Activated naive CD8-positive, alpha-beta T cell treated with anti-CD3 and anti-CD28 coated beads, Interleukin-2, amount 50 U/mL, for 16 hours (primary cell): Measurements from ENCODE around the gene FOXD1.
"Not testable (repeated sequence)": the region's sequence is repeated elsewhere in the genome, so short reads cannot be mapped to it uniquely, and the experiment has no call there.

Experiments
- DNase-seq: peaks from one replicate; pipeline ENCODE4 v3.0.0-alpha.2; 2020; ENCODE audit warnings: low read depth, low spot score

FOXD1 gene

DNA sequence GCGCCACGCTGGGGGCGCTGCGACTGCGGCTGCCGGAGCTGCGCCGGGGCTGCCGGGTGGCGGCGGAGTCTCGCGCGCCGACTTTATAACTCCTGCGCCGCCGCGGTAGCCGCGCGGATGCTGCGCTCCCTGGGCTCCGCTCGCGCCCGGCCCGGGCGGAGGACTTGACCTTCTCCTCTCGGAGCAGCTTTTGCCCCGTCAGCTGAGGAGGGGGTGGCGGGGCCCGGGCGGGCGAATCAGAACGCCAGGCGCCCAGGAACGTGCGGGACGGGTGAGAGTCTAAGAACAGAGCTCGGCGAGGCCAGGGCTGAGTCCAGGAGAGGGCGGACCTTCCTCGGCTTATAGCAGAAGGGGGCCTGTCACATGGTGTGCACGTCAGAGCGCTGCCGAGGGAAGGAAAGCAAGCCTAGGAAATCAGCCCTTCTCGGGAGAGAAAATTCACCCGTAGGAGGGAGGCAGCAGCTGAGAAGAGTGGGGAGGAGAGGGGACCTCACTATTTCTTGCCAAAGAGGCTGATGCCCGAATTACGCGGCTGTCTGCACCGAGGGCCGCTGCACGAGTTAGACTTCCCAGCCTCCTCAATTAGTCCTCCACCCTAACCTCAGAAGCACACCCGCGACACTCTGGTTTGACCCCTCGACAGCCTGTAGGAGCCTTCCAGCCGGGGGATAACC, at the start of gene FOXD1:
FOXD1 (minus strand) TSS at position 315 of the 674 bp plus-strand sequence. CDS start 415 bp downstream, outside the sequence.
- no peak for DNase-seq

DNA sequence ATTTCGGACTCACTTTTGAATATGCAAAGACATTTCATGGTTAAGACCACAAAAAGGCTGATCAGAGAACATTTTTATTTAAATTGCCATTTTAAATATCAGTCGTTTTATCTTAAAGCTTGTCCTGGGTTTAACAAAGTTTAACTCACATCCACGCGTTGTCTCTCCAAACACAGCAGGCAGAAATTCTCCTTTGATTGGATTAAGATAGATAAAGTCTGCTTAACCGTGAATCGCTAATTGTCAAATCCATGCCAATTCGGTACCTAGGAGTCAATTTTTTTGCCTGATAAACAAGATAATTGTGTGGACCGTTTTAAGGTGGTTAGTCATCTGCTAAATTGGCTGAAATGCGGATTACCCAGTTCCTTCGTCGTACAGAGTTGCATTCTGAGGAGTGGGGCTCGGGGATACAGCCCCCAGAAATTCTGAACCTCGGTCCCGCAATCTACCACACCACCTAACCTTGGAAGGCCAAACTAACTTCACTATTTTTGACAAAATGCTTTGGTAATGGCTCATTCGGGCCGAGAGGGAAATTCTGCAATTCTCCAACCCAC, 49.0 kb upstream of the FOXD1 start:
- no peak for DNase-seq

DNA sequence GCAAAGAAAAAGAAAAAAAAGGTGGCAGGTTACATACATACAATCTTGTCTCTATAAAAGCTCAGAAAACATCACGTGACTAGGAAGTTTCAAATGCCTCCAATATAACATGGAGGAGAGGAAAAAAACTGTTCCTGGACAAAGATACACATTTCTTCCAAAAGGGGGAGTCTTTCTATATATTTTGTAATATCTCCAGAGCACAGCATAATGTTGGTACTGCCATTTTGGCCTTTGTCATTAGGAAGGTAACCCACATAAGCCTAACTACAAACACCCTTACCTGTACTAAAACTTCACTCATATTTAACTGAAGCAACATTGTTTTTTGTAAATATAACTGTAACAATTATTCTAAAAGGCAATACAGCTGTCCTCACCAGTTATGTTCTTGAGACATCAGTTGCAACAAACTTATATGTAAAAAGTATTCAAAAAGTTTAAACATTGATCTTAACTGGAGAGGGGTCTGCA, 48.4 kb upstream of the FOXD1 start:
- DNase-seq, result no peak

DNA sequence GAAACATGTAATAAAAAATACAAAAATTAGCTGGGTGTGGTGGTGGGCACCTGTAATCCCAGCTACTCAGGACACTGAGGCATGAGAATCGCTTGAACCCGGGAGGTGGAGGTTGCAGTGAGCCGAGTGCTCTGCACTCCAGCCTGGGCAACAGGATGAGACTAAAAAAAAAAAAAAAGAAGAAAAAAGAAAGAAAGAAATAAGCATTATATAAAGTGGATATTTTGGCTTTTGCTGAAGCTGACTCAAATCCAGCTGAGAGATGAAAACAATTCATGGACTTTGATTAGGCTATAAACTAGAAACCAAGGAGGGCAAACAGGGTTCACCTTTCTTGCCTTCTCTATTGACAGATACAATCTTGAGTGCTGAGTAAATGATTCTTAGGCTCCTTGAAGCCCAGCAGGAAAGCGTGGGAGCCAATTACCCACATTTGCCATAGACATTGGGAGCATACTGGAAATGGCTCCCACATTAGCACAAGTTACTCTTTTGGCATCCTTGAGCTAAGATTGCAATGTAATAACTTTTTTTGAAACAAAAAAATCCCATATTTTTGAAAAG, 47.3 kb upstream of the FOXD1 start:
- DNase-seq, result no peak

GRCh38 chr5:73494721-73495120, 46.1 kb upstream of the FOXD1 start:
- DNase-seq, result no peak

GRCh38 chr5:73493421-73493820, 44.8 kb upstream of the FOXD1 start:
- no peak for DNase-seq

GRCh38 chr5:73491155-73491554, 42.6 kb upstream of the FOXD1 start:
- DNase-seq, result no peak

DNA sequence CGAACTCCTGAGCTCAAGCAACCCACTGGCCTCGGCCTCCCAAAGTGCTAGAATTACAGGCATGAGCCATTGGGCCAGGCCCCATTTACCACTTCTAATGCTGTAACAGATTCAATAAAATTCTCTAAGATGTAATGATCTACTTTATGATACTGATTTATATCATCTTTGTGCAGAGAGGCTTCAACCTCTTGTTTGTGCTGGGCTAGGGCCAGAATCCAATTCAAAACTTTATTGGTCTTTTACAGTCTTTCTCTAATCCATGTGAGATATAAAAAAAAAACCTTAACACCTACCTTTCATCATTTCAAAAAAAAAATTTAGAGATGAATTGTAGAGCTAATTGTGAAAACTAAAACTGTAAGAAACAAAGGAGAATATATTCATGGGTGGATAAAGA, 41.5 kb upstream of the FOXD1 start:
- no peak for DNase-seq

DNA sequence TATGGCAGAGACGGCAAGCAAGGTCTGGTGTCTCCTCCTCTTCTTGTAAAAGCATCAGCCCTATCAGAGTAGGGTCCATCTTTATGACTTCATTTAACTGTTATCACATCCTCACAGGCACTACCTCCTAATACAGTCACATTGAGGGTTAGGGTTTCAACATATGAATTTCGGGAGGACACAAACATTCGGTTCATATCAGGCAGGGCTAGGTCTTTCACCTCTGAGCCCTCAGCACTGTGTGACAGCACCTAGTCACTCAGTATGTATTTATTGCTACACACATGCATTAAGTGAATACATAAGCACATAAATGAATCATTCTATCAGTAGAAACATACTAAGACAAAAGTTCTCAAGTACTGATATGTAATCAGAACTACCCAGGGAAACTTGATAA, 40.2 kb upstream of the FOXD1 start:
- no peak for DNase-seq

GRCh38 chr5:73487815-73488214, 39.2 kb upstream of the FOXD1 start:
- DNase-seq, result no peak

DNA sequence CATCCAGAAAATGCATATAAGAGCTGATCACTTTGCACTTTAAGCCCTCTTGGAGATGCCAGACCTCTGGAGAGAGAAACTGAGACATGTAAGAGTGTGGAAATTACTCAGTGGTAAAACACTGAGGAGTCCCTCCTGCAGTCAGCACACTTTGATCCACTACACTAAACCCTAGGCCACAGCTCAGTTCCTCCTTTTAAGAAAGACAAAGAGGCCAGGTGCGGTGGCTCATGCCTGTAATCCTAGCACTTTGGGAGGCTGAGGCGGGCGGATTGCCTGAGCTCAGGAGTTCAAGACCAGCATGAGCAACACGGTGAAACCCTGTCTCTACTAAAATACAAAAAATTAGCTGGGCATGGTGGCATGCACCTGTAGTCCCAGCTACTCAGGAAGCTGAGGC, 38.7 kb upstream of the FOXD1 start:
- DNase-seq, result not testable (repeated sequence)

DNA sequence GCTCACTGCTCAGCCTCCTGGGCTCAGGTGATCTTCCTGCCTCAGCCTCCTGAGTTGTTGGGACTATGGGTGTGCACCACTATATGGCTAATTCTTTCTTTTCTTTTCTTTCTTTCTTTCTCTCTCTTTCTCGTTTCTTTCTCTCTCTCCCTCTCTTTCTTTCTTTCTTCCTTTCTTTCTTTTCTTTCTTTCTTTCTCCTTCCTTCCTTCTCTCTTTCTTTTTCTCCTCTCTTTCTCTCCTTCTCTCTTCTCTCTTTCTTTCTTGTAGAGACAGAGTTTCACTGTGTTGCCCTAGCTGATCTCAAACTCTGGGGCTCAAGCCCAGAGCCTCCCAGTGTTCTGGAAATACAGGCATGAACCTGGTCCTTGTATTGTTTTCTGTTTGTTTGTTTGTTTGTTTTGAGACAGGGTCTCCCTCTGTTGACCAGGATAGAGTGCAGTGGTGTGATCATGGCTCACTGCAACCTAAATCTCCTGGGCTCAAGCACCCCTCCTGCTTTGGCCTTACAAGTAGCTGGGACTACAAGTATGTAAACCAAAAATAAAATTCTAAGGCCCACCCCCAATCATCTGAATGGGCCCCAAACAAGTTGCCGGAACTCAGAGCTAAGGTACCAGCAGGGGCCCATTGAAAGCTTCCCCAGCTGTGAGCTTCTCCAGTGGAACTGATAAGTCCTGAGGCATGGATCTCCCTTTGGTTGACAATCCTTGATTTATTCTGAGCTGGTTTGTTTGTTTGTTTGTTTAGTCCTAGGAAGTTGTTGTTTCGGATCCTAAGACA, 37.7 kb upstream of the FOXD1 start:
- DNase-seq, result no peak

- no peak for DNase-seq
These were observed 37.1 kb upstream of the FOXD1 start for GRCh38 chr5:73485715-73486114.

DNA sequence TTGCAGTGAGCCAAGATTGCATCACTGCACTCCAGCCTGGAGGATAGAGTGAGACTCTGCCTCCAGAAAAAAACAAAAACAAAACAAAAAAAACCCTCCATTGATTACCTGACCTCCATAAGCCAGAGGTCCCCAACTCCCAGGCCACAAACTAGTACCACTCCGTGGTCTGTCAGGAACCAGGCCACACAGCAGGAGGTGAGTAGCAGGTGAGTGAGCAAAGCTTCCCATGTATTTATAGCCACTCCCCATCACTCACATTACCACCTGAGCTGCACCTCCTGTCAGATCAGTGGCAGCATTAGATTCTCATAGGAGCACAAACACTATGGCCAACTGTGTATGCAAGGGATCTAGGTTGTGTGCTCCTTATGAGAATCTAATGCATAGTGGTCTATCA, 35.9 kb upstream of the FOXD1 start:
- no peak for DNase-seq

- DNase-seq, result no peak
These were observed 35.1 kb upstream of the FOXD1 start for GRCh38 chr5:73483676-73484075.

GRCh38 chr5:73482383-73483136, 34.0 kb upstream of the FOXD1 start:
- no peak for DNase-seq

- no peak for DNase-seq
These were observed 31.9 kb upstream of the FOXD1 start for GRCh38 chr5:73480500-73480899.

GRCh38 chr5:73472116-73472515, 23.5 kb upstream of the FOXD1 start:
- DNase-seq, result no peak

DNA sequence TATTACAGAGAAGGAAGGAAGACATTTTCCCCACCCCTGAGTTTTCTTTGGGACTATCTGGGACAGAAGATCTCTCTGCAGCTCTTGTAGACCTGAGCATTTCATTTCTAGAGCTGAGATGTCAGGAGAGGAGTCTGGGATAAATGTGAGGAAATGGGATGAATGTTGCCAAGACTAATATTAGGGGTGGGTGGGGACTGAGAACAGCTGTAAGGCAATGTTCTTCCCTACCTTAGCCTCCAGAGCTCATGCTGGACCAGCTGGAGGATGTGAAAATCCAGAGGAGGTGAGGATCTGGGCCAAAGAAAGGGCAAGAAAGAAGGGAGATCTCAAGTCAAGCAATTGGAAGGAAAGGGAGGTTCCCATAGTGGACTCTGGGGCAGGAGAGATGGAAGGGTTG, 23.1 kb upstream of the FOXD1 start:
- no peak for DNase-seq

DNA sequence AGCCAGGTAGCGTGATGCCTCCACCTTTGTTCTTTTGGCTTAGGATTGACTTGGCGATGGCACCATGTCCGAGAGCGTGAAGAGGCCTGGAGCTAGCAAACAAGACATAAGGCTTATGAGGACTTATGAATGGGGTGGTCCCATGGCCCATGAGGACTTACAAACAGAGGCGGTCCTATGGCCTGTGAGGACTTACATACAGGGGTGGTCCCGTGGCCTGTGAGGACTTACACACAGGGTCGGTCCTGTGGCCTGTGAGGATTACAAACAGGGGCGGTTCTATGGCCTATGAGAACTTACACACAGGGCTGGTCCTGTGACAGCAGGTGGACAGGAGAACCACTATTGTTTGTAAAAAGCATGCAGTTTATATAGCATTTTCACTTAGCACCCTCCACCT, 21.3 kb upstream of the FOXD1 start:
- no peak for DNase-seq

GRCh38 chr5:73468638-73469037, 20.1 kb upstream of the FOXD1 start:
- not testable (repeated sequence) for DNase-seq
